ENCODE results near the gene TULP1.
A peak's percentile ranks its signal among the peaks of the same experiment; 100 is the strongest.

Gene TULP1

GRCh38 chr6:35470663-35471120 is 42.0 kb downstream of the TULP1 start:
- Histone ChIP-seq H3K4me3 (ENCODE audit: low read depth, low read length) (no peak overlapping the region), H3K4me1 (peaks cover 15% of the 10 kb centered on the region), H3K27ac (no peak overlapping the region), H2AFZ (no peak overlapping the region), H3K36me3 (ENCODE audit: control insufficient read depth, insufficient read depth, low read length) (no peaks in the 10 kb centered on the region), H3K9me3 (ENCODE audit: control insufficient read depth, low read length) (no peaks in the 10 kb centered on the region), H3K4me2 (ENCODE audit: low read length) (no peak overlapping the region), H3K27me3 (ENCODE audit: control insufficient read depth, insufficient read depth, low read length) (no peaks in the 10 kb centered on the region), H3K79me2 (no peaks in the 10 kb centered on the region), H3K9ac (no peak overlapping the region)
- no peak for TF ChIP-seq CTCF (IDR thresholded peaks at IDR 0.05)

GRCh38 chr6:35469751-35470662 is 42.7 kb downstream of the TULP1 start:
- Histone ChIP-seq H3K9me3 (ENCODE audit: control insufficient read depth, low read length) (no peaks in the 10 kb centered on the region), H3K4me2 (ENCODE audit: low read length) (peak overlapping the region; percentile 98), H2AFZ (no peak overlapping the region), H3K27me3 (ENCODE audit: control insufficient read depth, insufficient read depth, low read length) (no peaks in the 10 kb centered on the region), H3K79me2 (no peaks in the 10 kb centered on the region), H3K36me3 (ENCODE audit: control insufficient read depth, insufficient read depth, low read length) (no peaks in the 10 kb centered on the region), H3K4me1 (peaks cover 15% of the 10 kb centered on the region), H3K9ac (no peak overlapping the region), H3K27ac (no peak overlapping the region), H3K4me3 (ENCODE audit: low read depth, low read length) (peak overlapping the region; percentile 97)
- TF ChIP-seq CTCF (IDR thresholded peaks at IDR 0.05) = no peak

DNA sequence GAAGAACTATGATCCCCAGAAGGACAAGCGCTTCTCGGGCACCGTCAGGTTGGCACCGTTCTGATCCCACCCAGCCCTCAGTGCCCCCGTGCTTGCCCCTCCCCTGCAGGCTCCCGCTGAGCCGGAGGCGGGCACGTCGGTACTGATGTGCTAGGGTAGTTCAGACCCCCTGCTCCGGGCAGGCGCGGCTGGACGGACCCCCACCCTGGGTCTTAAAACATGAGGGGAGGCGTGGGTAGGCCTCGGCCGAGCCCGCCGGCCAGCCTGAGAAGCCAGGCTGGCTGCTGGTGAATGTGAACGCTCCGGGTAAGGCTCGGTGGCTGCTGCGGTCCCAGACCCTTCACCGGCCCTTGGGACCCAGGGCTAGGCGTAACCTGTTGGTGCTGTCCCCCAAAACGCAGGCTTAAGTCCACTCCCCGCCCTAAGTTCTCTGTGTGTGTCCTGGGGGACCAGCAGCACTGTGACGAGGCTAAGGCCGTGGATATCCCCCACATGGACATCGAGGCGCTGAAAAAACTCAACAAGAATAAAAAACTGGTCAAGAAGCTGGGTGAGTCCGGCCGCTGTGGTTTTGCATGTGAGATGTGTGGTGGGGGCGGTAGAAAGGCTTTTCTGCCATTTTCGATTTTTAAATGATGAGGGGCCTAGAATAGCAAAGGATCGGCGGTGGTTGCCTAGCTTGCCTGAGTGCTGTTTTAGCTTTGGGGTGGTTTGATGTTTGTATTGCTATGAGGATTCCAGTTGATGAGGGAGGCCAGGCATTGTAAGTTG is 43.5 kb downstream of the TULP1 start:
- no peaks in the 10 kb centered on the region for H3K36me3 ChIP-seq (ENCODE audit: control insufficient read depth, insufficient read depth, low read length)
- peak overlapping the region; percentile 98 for H3K4me2 ChIP-seq (ENCODE audit: low read length)
- H3K27me3 ChIP-seq (ENCODE audit: control insufficient read depth, insufficient read depth, low read length) = no peaks in the 10 kb centered on the region
- no peak for TF ChIP-seq CTCF (IDR thresholded peaks at IDR 0.05)
- H3K27ac ChIP-seq = peak overlapping the region; percentile 83
- H3K79me2 ChIP-seq = no peaks in the 10 kb centered on the region
- no peaks in the 10 kb centered on the region for H3K9me3 ChIP-seq (ENCODE audit: control insufficient read depth, low read length)
- peaks cover 15% of the 10 kb centered on the region for H3K4me1 ChIP-seq
- H3K4me3 ChIP-seq (ENCODE audit: low read depth, low read length) = peak overlapping the region; percentile 97
- peak overlapping the region; percentile 99 for H2AFZ ChIP-seq
- H3K9ac ChIP-seq = peak overlapping the region; percentile 5

GRCh38 chr6:35468181-35468979 is 44.3 kb downstream of the TULP1 start, which contains the start of gene RPL10A:
TSS of gene RPL10A (plus strand) at chr6:35468401. CDS start at chr6:35468435, 34 bp downstream.
- H3K27ac ChIP-seq = peak within 1 kb of the TSS; percentile 83
- H3K4me1 ChIP-seq = peaks cover 15% of the 10 kb centered on the region
- H3K79me2 ChIP-seq = no peaks in the 10 kb centered on the region
- TF ChIP-seq CTCF (IDR thresholded peaks at IDR 0.05) = peak; percentile 96
- peak within 1 kb of the TSS; percentile 98 for H3K4me2 ChIP-seq (ENCODE audit: low read length)
- peak within 1 kb of the TSS; percentile 99 for H2AFZ ChIP-seq
- peak within 1 kb of the TSS; percentile 97 for H3K4me3 ChIP-seq (ENCODE audit: low read depth, low read length)
- H3K36me3 ChIP-seq (ENCODE audit: control insufficient read depth, insufficient read depth, low read length) = no peaks in the 10 kb centered on the region
- H3K9ac ChIP-seq = peak within 1 kb of the TSS; percentile 77
- H3K27me3 ChIP-seq (ENCODE audit: control insufficient read depth, insufficient read depth, low read length) = no peaks in the 10 kb centered on the region
- no peaks in the 10 kb centered on the region for H3K9me3 ChIP-seq (ENCODE audit: control insufficient read depth, low read length)
